CD4-positive, alpha-beta T cell treated with Interleukin-17A for 4 hours (primary cell): ENCODE data around the gene ATP11A.
"Not testable (repeated sequence)": the region's sequence is repeated elsewhere in the genome, so short reads cannot be mapped to it uniquely, and the experiment has no call there.

Experiments
- DNase-seq: peaks from one replicate; pipeline ENCODE4 v3.0.0-alpha.2; 2020; ENCODE audit warnings: mixed read lengths

ATP11A gene

GRCh38 chr13:112884700-112885099 is 194.9 kb downstream of the ATP11A start:
- not testable (repeated sequence) for DNase-seq

GRCh38 chr13:112885242-112885781 is 195.5 kb downstream of the ATP11A start:
- no peak for DNase-seq

GRCh38 chr13:112885782-112886268 is 196.0 kb downstream of the ATP11A start:
- DNase-seq = no peak

- DNase-seq = no peak
These were observed 197.3 kb downstream of the ATP11A start for GRCh38 chr13:112887151-112887550.

- DNase-seq = no peak
These were observed 197.7 kb downstream of the ATP11A start for GRCh38 chr13:112887557-112887991.

GRCh38 chr13:112888238-112889111 is 198.6 kb downstream of the ATP11A start:
- DNase-seq = no peak

GRCh38 chr13:112889351-112890290 is 199.8 kb downstream of the ATP11A start:
- no peak for DNase-seq

- DNase-seq = no peak
These were observed 200.7 kb downstream of the ATP11A start for GRCh38 chr13:112890316-112891145.

- no peak for DNase-seq
These were observed 201.9 kb downstream of the ATP11A start for GRCh38 chr13:112891477-112892401.

GRCh38 chr13:112892426-112893206 is 202.8 kb downstream of the ATP11A start:
- DNase-seq = no peak

- no peak for DNase-seq
These were observed 203.3 kb downstream of the ATP11A start for GRCh38 chr13:112893207-112893569.

GRCh38 chr13:112893570-112894422 is 204.0 kb downstream of the ATP11A start:
- peak; percentile 58 for DNase-seq

GRCh38 chr13:112894423-112894672 is 204.5 kb downstream of the ATP11A start:
- DNase-seq = no peak

GRCh38 chr13:112894673-112895481 is 205.0 kb downstream of the ATP11A start:
- no peak for DNase-seq

GRCh38 chr13:112895521-112896465 is 206.0 kb downstream of the ATP11A start:
- DNase-seq = no peak

- DNase-seq = no peak
These were observed 207.1 kb downstream of the ATP11A start for GRCh38 chr13:112896736-112897602.
